GM18868 (cell line): ENCODE measurements around the gene USF2.

Experiments
- ATAC-seq: cut with Tn5 transposase; IDR thresholded peaks from one replicate; pipeline ENCODE4 v1.9.1; 2021; ENCODE audit warnings: mild to moderate bottlenecking, moderate library complexity; ENCODE audit not compliant: unreplicated experiment

USF2 gene

GRCh38 chr19:35297922-35298321 lies 29.2 kb downstream of the USF2 start:
- ATAC-seq = no peak

DNA sequence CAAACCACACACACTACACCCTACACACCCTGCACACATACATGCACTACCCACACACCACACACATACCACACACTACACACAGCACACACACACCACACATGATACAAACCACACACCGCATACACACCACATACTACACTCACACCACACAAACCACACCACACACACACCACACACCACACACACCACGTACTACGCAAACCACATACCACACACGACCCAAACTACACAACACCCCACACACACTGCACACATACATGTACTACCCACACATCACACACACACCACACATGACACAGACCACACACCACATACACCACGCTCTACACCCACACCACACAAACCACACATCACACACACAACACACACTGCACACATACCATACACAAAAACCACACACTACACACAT lies 29.8 kb downstream of the USF2 start:
- no peak for ATAC-seq

GRCh38 chr19:35299523-35300338 lies 31.0 kb downstream of the USF2 start:
- no peak for ATAC-seq

DNA sequence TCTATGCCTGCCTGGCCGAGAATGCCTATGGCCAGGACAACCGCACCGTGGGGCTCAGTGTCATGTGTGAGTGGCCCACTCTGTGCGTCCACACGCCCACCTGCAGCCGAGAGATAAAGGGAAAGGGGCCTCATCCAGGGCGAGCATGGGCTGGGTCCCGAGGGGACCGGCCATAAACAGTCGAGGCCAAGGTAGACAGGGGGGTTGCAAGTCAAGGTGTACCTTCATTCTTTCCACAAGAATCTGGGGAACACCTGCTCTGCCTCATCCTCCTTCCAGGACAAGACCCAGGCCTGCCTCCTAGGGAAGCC lies 31.5 kb downstream of the USF2 start:
- ATAC-seq = no peak

- ATAC-seq = no peak
These were observed 33.2 kb downstream of the USF2 start for GRCh38 chr19:35301961-35302360.

DNA sequence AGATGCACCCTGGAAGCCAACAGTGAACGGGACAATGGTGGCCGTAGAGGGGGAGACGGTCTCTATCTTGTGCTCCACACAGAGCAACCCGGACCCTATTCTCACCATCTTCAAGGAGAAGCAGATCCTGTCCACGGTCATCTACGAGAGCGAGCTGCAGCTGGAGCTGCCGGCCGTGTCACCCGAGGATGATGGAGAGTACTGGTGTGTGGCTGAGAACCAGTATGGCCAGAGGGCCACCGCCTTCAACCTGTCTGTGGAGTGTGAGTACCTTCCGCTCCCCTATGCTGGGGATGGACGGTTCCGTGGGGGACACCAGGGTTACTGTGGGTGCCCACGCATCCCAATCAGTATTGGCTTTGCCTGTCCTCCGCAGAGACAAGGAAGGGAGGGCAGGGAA lies 33.7 kb downstream of the USF2 start:
- no peak for ATAC-seq

DNA sequence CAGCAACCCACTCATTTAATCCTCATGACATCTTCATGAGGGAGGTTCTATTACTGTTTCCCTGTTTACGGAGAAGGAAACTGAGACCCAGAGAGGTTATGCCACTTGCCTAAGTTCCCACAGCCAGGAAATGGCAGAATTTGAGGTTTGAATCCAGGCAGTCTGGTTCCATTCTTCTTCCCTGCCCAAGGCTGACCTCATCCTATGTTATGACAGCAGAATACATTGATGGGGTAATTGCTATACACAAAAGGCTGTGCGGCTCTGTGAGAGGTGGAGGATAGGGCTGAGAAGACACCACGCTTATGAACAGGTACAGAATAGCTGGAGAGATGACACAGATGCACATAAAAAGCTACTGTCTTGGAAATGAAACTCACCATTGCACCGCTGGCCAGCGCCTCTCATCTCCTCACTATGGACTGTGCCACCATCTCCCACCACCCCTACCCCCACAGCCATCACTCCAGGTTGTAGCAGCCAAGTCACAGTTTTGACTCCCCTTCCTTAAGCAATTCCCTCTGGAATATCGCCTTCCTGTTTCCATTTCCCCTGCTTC lies 34.7 kb downstream of the USF2 start:
- ATAC-seq = no peak

DNA sequence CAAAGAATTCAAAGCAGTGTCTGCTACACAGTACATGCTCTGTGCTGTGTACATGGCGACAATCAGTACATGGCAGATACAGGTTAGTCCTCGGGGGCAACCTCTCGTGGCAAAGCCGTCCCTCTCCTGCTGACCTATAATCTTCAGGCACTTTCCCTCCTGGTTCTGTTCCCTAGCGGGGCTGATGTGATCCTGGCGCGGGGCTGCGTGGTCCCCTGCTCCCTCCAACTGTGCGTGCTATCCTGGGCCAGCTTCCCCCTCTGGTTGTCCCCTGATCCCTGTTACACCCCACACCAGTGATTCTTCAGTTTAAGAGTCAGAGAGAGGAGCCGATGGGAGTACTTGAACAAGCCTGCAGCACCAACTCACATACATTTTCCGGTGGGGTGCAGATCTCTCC lies 35.3 kb downstream of the USF2 start:
- no peak for ATAC-seq

- no peak for ATAC-seq
These were observed 36.4 kb downstream of the USF2 start for GRCh38 chr19:35305181-35305580.

- ATAC-seq = no peak
These were observed 37.9 kb downstream of the USF2 start for GRCh38 chr19:35306473-35307246.

GRCh38 chr19:35307931-35308330 lies 39.2 kb downstream of the USF2 start:
- ATAC-seq = no peak

DNA sequence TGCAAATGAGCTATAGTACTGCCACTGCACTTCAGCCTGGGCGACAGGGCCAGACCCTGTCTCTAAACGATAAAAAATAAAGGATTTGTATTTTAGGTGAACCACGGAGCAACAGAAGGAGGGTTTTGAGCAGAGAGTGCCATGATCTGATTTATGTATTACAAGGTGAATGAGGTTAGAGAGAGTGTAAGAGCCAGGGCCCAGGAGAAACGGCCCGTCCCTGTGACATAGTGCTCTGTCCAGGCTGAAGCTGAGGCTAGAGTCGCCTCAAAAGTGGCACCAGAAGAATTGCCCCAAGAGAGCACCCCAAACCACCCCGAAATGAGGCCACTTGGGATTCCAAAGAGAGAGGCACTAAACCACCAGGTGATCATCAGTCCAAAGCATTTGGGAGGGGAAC lies 40.1 kb downstream of the USF2 start:
- ATAC-seq = no peak

- ATAC-seq = no peak
These were observed 40.9 kb downstream of the USF2 start for GRCh38 chr19:35309481-35310279.

DNA sequence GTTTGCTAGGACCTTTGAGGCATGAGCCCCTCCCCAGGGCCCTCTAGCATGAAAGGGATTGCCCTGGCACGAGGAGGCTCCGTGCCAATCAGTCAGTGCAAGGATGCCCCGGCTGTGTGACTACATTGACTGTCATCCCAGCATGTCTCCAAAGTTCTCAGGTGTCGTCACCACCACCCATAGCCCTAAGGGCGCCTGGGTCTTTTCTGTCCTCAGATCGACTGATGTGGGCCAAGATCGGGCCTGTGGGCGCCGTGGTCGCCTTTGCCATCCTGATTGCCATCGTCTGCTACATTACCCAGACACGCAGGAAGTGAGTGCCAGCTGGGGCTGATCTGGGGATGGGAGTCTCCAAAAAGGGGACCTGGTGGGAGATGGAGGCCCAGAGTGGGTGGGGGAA lies 41.6 kb downstream of the USF2 start:
- ATAC-seq = no peak

DNA sequence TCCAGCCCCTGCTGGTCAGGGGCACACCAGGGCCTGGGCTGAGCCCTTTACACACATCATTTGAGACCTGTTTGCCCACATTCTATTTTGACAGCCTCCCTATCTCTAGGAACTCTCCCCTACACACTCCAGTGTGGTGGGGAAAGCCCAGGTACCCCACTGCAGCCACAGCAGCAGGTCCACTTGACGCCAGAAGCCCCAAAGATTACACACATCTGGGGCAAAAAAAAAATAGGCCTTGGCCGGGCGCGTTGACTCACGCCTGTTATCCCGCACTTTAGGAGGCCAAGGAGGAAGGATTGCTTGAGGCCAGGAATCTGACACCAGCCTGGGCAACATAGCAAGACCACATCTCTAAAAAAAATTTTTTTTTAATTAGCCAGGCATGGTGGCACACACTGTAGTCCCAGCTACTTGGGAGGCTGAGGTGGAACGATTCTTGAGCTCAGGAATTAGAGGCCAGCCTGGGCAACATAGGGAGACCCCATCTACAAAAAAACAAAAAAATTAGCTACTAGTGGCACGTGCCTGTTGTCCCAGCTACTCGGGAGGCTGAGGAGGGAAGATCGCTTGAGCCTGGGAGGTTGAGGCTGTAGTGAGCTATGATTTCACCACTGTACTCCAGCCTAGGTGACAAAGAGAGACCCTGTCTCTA lies 42.2 kb downstream of the USF2 start:
- no peak for ATAC-seq

DNA sequence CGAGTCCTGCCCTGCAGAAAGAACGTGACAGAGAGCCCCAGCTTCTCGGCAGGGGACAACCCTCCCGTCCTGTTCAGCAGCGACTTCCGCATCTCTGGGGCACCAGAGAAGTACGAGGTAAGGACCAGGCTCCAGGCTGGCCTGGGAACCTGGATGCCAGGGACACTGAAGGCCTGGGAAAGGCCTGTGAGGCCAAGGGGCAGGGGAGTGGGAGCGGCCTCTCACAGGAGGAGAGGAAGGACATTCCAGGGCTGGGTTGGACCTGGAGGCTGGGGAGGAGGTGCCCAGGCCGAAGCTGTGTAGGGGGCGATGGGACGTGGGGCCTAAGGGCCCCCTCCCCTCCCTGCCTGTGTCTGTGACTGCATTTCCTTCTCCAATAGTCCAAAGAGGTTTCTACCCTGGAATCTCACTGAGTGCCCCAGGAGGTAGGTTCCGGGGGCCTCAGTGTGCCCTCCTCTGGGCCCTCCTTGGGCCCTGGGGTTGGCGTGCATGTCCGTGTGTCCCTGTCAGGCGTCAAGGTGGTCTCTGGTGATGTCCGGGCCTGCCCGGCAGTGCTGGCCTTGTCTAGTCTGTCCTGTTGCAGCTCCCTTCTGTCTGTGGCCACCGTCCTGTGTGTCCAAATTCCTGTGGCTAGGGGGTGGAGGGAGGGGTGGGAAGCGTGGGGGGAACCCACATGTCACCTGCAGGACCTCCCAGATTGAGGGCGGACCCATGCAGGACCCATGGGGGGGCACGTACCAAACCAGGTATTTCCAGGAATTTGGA lies 43.3 kb downstream of the USF2 start:
- no peak for ATAC-seq

DNA sequence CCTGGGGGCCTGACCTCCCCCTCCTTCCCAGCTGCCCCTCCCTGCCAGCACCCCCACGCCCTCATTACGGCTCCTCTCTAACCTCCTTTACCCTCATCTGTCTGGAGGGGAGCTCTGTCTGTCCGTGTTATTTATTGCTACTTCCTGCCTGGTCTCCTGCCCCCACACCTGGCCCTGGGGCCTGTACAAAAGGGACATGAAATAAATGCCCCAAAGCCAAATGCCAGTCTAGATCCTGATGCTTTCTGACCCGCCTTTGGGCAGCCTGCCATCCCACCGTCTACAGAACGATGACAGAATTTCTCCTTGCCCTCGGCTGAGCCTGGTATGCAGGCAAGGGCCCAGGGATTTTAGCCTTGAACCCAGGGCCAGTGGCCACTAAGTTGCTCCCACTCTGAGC lies 44.8 kb downstream of the USF2 start:
- no peak for ATAC-seq

DNA sequence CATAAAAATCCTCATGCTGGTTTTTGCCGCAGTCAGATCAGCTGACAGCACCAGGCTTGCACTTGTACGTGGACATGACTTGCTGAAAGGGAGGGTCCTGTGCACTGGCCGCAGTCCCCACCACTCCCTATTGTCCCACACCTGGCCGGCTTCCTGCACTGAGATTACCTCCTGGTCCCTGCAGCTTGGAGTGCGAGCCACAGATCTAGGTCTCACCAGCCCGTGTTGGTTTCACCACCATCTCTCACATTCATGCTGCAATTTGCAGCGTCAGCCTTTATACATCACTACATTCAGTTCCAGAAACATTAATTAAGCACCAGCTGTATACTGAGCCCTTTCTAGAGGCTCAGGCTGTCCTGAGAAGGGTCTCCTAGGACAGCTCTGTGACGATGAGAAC lies 45.3 kb downstream of the USF2 start:
- no peak for ATAC-seq

- no peak for ATAC-seq
These were observed 46.2 kb downstream of the USF2 start for GRCh38 chr19:35314858-35315470.

GRCh38 chr19:35315883-35316282 lies 47.1 kb downstream of the USF2 start:
- no peak for ATAC-seq
